Esophagus squamous epithelium (tissue), 5 donors: ENCODE data around the gene PHLDA1. TPM values are rescaled to one million over a fixed set of nuclear protein-coding genes. Genes with fewer than 3 reads are reported as not detected.
A peak's percentile ranks its signal among the peaks of the same experiment; 100 is the strongest.

ENCODE experiments used
- DNase-seq: peaks from one replicate; lab custom pipeline; 2025; lab: John Stamatoyannopoulos, UW
- H3K27ac ChIP-seq, 4 donors: fragments of 200-600 bp; sonication (generic); one replicate each; pipeline ENCODE4 v1.5.1; 2016 to 2019; ENCODE audit warnings: mild to moderate bottlenecking in 1 of 4
- H3K27me3 ChIP-seq, 4 donors: fragments of 200-600 bp; sonication (generic); 1 replicate in 3 of 4; 2 replicates in 1 of 4; pipeline versions ENCODE4 v1.5.1 to v1.6.0; 2017 to 2021; ENCODE audit warnings: antibody characterized with exemption in 1 of 4
- H3K36me3 ChIP-seq, 3 donors: fragments of 200-600 bp; sonication (generic); one replicate each; pipeline ENCODE4 v1.5.1; 2016 to 2019
- H3K4me1 ChIP-seq, 3 donors: fragments of 200-600 bp; sonication (generic); one replicate each; pipeline ENCODE4 v1.5.1; 2017 to 2019
- H3K4me3 ChIP-seq, 4 donors: fragments of 200-600 bp; sonication (generic); 1 replicate in 3 of 4; 2 replicates in 1 of 4; pipeline ENCODE4 v1.5.1; 2016 to 2019; ENCODE audit warnings: mild to moderate bottlenecking in 2 of 4, moderate library complexity in 1 of 4
- H3K9me3 ChIP-seq, 3 donors: fragments of 200-600 bp; sonication (generic); one replicate each; pipeline ENCODE4 v1.5.1; 2016 to 2019
- POLR2A ChIP-seq, 4 donors: fragments of 450-650 bp; IDR thresholded peaks; one replicate each; pipeline ENCODE4 v1.6.1; 2017; ENCODE audit warnings: antibody characterized with exemption in 4 of 4, mild to moderate bottlenecking in 4 of 4, moderate library complexity in 3 of 4
- whole genome bisulfite sequencing, 2 donors: methylation state at CpG; one replicate each; pipeline ENCODE4 v1.1.5; 2018; 5-methylcytosine and 5-hydroxymethylcytosine counted together
- intact Hi-C: fragments of 100-400 bp; cut with DNase I; formaldehyde crosslinking; loops from one replicate; pipeline ENCODE4 v1.15.0; 2022
- total RNA-seq, 4 donors: library from RNA; depleted of rRNA; stranded (reverse); fragments of >200 nt; gene quantifications; one replicate each; pipeline ENCODE4 v1.1.0, GENCODE V29; 2016
- TF ChIP-seq, protein P1 (sequence below), 6 experiments: fragments of 450-650 bp in 4 of 6; fragments of 200-600 bp in 2 of 6; sonication (generic) in 2 of 6; IDR thresholded peaks; one replicate each; pipeline ENCODE4 v1.5.1; 2016 to 2019; ENCODE audit warnings: antibody characterized with exemption in 6 of 6, mild to moderate bottlenecking in 4 of 6, moderate library complexity in 4 of 6
- donor health status: DM: yes; HTN: yes; CAD: no.

PHLDA1 gene
- total RNA-seq, 4 donors from 2014 or later, result 33.8 to 77.8 (median 56.7) TPM

DNA sequence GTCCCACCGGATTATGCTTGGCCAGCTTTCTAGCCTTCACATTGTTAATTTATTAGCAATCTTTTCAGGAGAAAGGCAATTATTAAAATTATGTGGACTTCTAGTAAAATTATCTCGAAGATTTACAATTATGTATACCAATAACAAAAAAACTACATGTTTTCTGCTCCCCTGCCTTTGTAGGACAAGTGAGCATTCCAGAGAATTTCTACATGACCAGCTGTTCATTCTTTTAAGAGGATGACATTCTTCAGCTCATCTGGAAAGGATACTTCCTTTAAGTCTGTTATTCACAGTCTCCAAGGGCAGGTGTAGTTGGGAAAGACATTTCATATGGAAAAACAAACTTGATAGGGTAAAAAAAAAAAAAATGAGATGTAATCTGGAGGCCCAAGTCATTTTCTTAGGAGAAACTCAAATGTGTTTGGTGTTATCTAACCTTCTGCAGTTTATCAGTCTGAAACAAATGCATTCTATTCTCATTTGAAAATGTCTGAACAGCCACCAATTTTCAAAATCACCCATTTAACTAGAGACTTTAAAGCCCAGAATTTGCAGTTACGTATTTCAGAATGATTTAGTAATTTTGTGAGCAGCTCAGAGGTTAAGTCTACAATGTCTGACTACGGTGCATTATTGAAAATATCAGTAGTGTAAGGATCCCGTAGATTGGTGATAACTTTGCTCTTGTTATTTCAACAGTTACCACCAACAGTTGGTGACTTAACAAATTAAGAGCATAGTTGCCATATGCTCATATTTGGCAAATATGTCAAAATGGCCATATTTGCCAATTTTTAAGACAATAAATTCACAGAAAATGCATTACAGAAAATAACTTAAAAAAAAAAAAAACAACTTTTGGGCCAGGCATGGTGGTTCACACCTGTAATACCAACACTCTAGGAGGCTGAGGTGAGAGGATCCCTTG, 1.8 kb upstream of the PHLDA1 start:
- intact Hi-C loops, result loop anchor here (10.0 kb wide), 1 partner anchor 311 kb away; the partner anchor contains the start of gene BBS10
- Histone ChIP-seq H3K4me3 (peak overlapping the region in 3 of 4 donors; percentile 85 to 99 (median 86)), H3K4me1 (peaks cover 0 to 45% (median 5%) of the 10 kb centered on the region in 3 donors), H3K36me3 (no peaks in the 10 kb centered on the region), H3K9me3 (no peaks in the 10 kb centered on the region), H3K27me3 (no peaks in the 10 kb centered on the region), H3K27ac (peak overlapping the region; percentile 94 to 99 (median 98))
- WGBS, 2 donors, result 67 to 71% methylated on average over 5 of the region's 5 CpGs
- no peak for TF ChIP-seq POLR2A (IDR thresholded peaks at IDR 0.05)
- TF ChIP-seq, protein P1, sequence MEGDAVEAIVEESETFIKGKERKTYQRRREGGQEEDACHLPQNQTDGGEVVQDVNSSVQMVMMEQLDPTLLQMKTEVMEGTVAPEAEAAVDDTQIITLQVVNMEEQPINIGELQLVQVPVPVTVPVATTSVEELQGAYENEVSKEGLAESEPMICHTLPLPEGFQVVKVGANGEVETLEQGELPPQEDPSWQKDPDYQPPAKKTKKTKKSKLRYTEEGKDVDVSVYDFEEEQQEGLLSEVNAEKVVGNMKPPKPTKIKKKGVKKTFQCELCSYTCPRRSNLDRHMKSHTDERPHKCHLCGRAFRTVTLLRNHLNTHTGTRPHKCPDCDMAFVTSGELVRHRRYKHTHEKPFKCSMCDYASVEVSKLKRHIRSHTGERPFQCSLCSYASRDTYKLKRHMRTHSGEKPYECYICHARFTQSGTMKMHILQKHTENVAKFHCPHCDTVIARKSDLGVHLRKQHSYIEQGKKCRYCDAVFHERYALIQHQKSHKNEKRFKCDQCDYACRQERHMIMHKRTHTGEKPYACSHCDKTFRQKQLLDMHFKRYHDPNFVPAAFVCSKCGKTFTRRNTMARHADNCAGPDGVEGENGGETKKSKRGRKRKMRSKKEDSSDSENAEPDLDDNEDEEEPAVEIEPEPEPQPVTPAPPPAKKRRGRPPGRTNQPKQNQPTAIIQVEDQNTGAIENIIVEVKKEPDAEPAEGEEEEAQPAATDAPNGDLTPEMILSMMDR (IDR thresholded peaks at IDR 0.05), result no peak
- DNase-seq, result no peak

DNA sequence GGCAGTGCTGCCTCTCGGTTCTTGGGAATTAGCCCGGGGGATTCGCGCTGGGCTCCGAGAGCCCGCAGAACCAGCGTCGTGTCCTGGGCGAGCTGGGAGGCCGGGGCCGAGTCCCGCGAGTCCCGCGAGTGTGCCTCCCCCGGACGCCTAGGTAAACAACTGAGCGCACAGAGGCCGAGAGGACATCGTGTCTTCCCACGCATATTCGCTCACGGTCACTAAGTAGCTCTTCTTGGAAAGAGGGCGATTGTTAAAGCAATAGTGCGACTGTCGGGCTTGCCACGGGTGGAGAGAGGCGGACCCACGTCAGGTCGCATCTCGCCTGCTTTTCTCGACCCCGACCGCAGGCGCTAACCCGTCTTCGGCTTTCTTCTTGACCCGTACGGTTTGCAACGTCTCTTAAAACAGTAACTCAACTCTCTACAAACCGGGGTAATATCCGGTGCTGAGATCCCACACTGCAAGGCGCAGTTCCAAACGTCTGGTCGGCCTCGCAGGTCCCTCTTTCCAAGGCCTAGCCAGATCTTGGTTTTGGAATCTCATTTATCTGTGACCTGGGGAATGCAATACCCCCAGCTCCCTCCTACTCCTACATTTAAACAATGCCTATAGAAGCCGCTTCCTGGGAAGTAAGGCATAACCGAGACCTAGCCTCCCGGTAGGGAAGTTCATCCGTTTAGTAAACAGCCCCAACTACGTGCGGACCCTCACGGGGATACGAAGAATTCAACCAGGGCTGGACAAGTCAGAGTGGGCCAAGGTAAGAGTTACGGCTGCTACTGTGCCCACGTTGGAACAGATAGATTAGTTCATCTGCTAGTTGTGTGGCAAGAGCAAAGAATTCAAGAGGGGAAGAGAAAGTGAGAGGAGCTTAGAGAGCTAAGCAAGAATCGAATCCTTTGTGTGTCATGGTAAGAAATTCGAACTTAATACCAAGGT, 736 bp upstream of the PHLDA1 start:
- WGBS, 2 donors, result 1 to 9% methylated on average over 18 to 39 of the region's 58 CpGs
- Histone ChIP-seq H3K4me1 (peaks cover 0 to 50% (median 3%) of the 10 kb centered on the region in 3 donors), H3K4me3 (peak overlapping the region; percentile 70 to 99 (median 86)), H3K27me3 (no peaks in the 10 kb centered on the region), H3K36me3 (no peaks in the 10 kb centered on the region), H3K27ac (peak overlapping the region; percentile 94 to 99 (median 98)), H3K9me3 (no peaks in the 10 kb centered on the region)
- no peak for DNase-seq
- TF ChIP-seq POLR2A (IDR thresholded peaks at IDR 0.05), result no peak
- TF ChIP-seq, protein P1 (IDR thresholded peaks at IDR 0.05), result no peak
- intact Hi-C loops, result loop anchor here (10.0 kb wide), 1 partner anchor 312 kb away; the partner anchor contains the start of gene BBS10

DNA sequence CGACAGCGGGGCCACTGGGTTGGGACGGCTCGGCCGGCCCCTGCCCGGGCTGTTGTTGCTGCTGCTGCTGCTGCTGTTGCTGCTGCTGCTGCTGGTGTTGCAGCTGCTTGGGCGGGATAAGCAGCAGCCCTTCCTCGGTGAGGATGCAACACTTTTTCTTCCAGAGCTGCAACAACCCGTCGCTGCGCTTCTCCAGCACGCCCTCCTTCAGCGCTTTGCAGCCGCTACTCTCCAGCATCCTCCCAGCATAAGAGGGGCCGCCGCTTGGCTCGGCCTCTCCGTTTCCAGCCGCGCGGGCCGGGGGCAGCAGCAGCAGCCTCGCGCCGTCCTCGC, 529 bp downstream of the PHLDA1 start:
- peak overlapping the region; percentile 70 to 99 (median 86) for H3K4me3 ChIP-seq
- no peak for DNase-seq
- H3K27me3 ChIP-seq, result no peaks in the 10 kb centered on the region
- H3K36me3 ChIP-seq, result no peaks in the 10 kb centered on the region
- 0% methylated on average over 7 of the region's 26 CpGs; no CpG with 5 or more reads in 1 of the 2 donors for WGBS, 2 donors
- H3K27ac ChIP-seq, result peak overlapping the region; percentile 94 to 99 (median 98)
- intact Hi-C loops, result loop anchor here (10.0 kb wide), 1 partner anchor 314 kb away; the partner anchor contains the start of gene BBS10
- H3K9me3 ChIP-seq, result no peaks in the 10 kb centered on the region
- H3K4me1 ChIP-seq, result peaks cover 0 to 55% (median 3%) of the 10 kb centered on the region in 3 donors
- TF ChIP-seq POLR2A (IDR thresholded peaks at IDR 0.05), result no peak
- TF ChIP-seq, protein P1 (IDR thresholded peaks at IDR 0.05), result no peak

DNA sequence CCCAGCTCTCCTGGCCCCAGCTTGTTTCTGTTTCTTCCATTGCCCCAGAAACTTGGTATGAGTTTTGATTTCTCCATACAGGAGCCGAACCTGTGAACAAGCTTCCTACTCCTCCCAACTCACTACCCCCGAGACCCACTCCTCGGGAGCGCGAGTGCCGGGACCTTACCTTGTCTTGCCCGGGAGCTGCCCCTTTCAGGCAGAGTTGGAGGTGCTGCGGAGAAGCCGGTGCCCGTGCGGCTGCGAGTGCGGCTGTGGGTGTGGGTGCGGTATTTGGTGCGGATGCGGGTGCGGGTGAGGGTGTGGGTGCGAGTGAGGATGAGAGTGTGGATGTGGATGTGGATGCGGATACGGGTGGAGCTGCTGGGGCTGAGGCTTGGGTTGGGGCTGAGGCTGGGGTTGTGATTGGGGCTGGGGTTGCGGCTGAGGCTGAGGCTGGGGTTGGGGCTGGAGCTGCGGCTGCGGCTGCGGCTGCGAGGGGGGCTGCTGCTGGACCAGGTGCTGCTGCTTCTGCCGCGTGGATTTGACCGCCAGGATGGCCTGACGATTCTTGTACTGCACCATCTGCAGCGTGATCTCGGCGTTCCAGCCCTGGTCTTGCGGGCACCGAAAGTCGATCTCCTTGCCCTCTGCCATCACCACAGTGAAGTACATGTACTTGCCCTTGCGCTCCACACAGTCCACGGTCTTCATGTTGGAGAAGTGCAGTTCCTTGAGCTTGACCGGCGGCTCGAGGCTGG, 1.1 kb downstream of the PHLDA1 start:
- Histone ChIP-seq H3K4me1 (peaks cover 0 to 61% (median 7%) of the 10 kb centered on the region in 3 donors), H3K36me3 (no peaks in the 10 kb centered on the region), H3K9me3 (no peaks in the 10 kb centered on the region), H3K4me3 (peak overlapping the region; percentile 70 to 99 (median 86)), H3K27me3 (no peaks in the 10 kb centered on the region), H3K27ac (peak overlapping the region; percentile 94 to 99 (median 98))
- DNase-seq, result no peak
- WGBS, 2 donors, result 1% methylated on average over 27 to 31 of the region's 40 CpGs
- intact Hi-C loops, result loop anchor here (10.0 kb wide), 1 partner anchor 314 kb away; the partner anchor contains the start of gene BBS10
- TF ChIP-seq POLR2A (IDR thresholded peaks at IDR 0.05), result no peak
- TF ChIP-seq, protein P1 (IDR thresholded peaks at IDR 0.05), result no peak
